GM21717 (cell line): ENCODE data around the gene CLMP.
A peak's percentile ranks its signal among the peaks of the same experiment; 100 is the strongest.
"Not testable (repeated sequence)": the region's sequence is repeated elsewhere in the genome, so short reads cannot be mapped to it uniquely, and the experiment has no call there.

Source experiments
- ATAC-seq: cut with Tn5 transposase; IDR thresholded peaks from one replicate; pipeline ENCODE4 v1.9.1; 2021; ENCODE audit warnings: mild to moderate bottlenecking, moderate library complexity; ENCODE audit not compliant: unreplicated experiment

CLMP gene

GRCh38 chr11:123061403-123062157 is 133.5 kb downstream of the CLMP start, which contains the start of gene HSPA8:
Gene HSPA8 (minus strand): TSS chr11:123062136. CDS start chr11:123061324, 812 bp downstream.
- peak; percentile 15 for ATAC-seq

GRCh38 chr11:123060277-123061000 is 134.6 kb downstream of the CLMP start:
- no peak for ATAC-seq

- not testable (repeated sequence) for ATAC-seq
These were observed 135.8 kb downstream of the CLMP start for GRCh38 chr11:123059041-123059920.

GRCh38 chr11:123057661-123058305 is 137.3 kb downstream of the CLMP start:
- no peak for ATAC-seq

GRCh38 chr11:123056835-123057491 is 138.1 kb downstream of the CLMP start:
- no peak for ATAC-seq

GRCh38 chr11:123055191-123055901 is 139.7 kb downstream of the CLMP start:
- ATAC-seq: no peak

- ATAC-seq: peak; percentile 72
These were observed 140.6 kb downstream of the CLMP start for GRCh38 chr11:123054301-123055065.

GRCh38 chr11:123052901-123053721 is 141.9 kb downstream of the CLMP start:
- ATAC-seq: no peak

- no peak for ATAC-seq
These were observed 143.4 kb downstream of the CLMP start for GRCh38 chr11:123051634-123052033.

GRCh38 chr11:123051146-123051545 is 143.9 kb downstream of the CLMP start:
- ATAC-seq: no peak

GRCh38 chr11:123047947-123048293 is 147.1 kb downstream of the CLMP start:
- no peak for ATAC-seq

GRCh38 chr11:123047266-123047946 is 147.6 kb downstream of the CLMP start:
- no peak for ATAC-seq

GRCh38 chr11:123046473-123047259 is 148.4 kb downstream of the CLMP start:
- ATAC-seq: no peak

GRCh38 chr11:123045101-123045500 is 149.9 kb downstream of the CLMP start:
- no peak for ATAC-seq

GRCh38 chr11:123041185-123041584 is 153.9 kb downstream of the CLMP start:
- ATAC-seq: no peak

GRCh38 chr11:123040111-123040432 is 155.0 kb downstream of the CLMP start:
- no peak for ATAC-seq

- ATAC-seq: no peak
These were observed 159.2 kb downstream of the CLMP start for GRCh38 chr11:123035831-123036230.
